Body of pancreas (tissue), 4 donors: ENCODE data around the gene SCTR.

Source experiments
- POLR2A ChIP-seq, 3 donors: fragments of 450-650 bp; IDR thresholded peaks; one replicate each; pipeline ENCODE4 v1.6.1; 2016; ENCODE audit warnings: antibody characterized with exemption in 3 of 3, mild to moderate bottlenecking in 2 of 3
- TF ChIP-seq, protein P1 (sequence below), 7 experiments: fragments of 450-650 bp in 4 of 7; fragments of 200-600 bp in 3 of 7; sonication (generic) in 3 of 7; IDR thresholded peaks; one replicate each; pipeline ENCODE4 v1.5.1; 2016 to 2019; ENCODE audit warnings: antibody characterized with exemption in 7 of 7

DNA sequence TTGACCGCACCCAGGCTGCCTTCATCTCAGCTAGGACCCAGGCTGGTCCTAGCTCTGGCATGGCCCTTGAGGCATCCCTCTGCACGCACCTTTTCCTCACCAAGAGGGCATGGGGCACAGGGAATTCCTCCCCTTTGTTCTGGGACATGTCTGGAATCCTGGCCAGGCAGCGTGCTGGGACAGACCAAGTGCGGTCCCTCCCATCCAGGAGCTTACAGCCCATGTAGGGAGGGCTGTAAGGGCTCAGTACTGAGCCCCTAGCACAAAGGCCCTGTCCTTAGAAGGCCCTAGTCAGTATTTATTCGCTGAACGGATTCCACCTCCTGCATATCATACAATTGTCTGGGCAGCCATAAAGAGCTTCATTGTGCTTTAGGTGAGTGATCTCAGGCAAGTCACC lies 89.6 kb downstream of the SCTR start:
- TF ChIP-seq, protein P1, sequence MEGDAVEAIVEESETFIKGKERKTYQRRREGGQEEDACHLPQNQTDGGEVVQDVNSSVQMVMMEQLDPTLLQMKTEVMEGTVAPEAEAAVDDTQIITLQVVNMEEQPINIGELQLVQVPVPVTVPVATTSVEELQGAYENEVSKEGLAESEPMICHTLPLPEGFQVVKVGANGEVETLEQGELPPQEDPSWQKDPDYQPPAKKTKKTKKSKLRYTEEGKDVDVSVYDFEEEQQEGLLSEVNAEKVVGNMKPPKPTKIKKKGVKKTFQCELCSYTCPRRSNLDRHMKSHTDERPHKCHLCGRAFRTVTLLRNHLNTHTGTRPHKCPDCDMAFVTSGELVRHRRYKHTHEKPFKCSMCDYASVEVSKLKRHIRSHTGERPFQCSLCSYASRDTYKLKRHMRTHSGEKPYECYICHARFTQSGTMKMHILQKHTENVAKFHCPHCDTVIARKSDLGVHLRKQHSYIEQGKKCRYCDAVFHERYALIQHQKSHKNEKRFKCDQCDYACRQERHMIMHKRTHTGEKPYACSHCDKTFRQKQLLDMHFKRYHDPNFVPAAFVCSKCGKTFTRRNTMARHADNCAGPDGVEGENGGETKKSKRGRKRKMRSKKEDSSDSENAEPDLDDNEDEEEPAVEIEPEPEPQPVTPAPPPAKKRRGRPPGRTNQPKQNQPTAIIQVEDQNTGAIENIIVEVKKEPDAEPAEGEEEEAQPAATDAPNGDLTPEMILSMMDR (IDR thresholded peaks at IDR 0.05): no peak
- TF ChIP-seq POLR2A (IDR thresholded peaks at IDR 0.05): no peak
